H9 (cell line): ENCODE data around the gene XYLB. TPM values are rescaled to one million over a fixed set of nuclear protein-coding genes. Genes with fewer than 3 reads are reported as not detected.

Source experiments
- DNase-seq: peaks from one replicate; pipeline ENCODE4 v3.0.0-alpha.2; 2017
- H2AFZ ChIP-seq: one replicate; pipeline ENCODE4 v1.6.1; 2013; ENCODE audit warnings: mild to moderate bottlenecking, low read length, control low read depth, moderate library complexity
- H2AK5ac ChIP-seq: 2 replicates; pipeline ENCODE4 v1.6.1; 2013; ENCODE audit warnings: low read length, control low read depth, mixed read lengths; ENCODE audit not compliant: insufficient read length
- H2BK120ac ChIP-seq: one replicate; pipeline ENCODE4 v1.6.1; 2013; ENCODE audit warnings: low read depth, mild to moderate bottlenecking, low read length, control low read depth, inconsistent platforms; ENCODE audit not compliant: poor library complexity, severe bottlenecking
- H2BK12ac ChIP-seq: 2 replicates; pipeline ENCODE4 v1.6.1; 2013; ENCODE audit warnings: low read length, control low read depth, mixed read lengths, low read depth; ENCODE audit not compliant: insufficient read length
- H2BK15ac ChIP-seq: 2 replicates; pipeline ENCODE4 v1.6.1; 2013; ENCODE audit warnings: low read depth, low read length, control low read depth
- H2BK20ac ChIP-seq: one replicate; pipeline ENCODE4 v1.6.1; 2013; ENCODE audit warnings: low read depth, mild to moderate bottlenecking, low read length, control low read depth, inconsistent platforms; ENCODE audit not compliant: poor library complexity, severe bottlenecking
- H2BK5ac ChIP-seq: 2 replicates; pipeline ENCODE4 v1.6.1; 2013; ENCODE audit warnings: low read length, control low read depth, mixed read lengths; ENCODE audit not compliant: insufficient read length
- H3K14ac ChIP-seq: 2 replicates; pipeline ENCODE4 v1.6.1; 2013; ENCODE audit warnings: low read length, control low read depth; ENCODE audit not compliant: insufficient read depth
- H3K18ac ChIP-seq: 2 replicates; pipeline ENCODE4 v1.6.1; 2013; ENCODE audit warnings: low read depth, mild to moderate bottlenecking, mixed read lengths, low read length, control low read depth; ENCODE audit not compliant: insufficient read length
- H3K23ac ChIP-seq: 2 replicates; pipeline ENCODE4 v1.6.1; 2013; ENCODE audit warnings: low read length, control low read depth, mixed read lengths, low read depth; ENCODE audit not compliant: insufficient read length
- H3K23me2 ChIP-seq: 2 replicates; pipeline ENCODE4 v1.6.1; 2013; ENCODE audit warnings: low read depth, mild to moderate bottlenecking, mixed read lengths, low read length, control low read depth; ENCODE audit not compliant: insufficient read length, poor library complexity, severe bottlenecking
- H3K27ac ChIP-seq: 2 replicates; pipeline ENCODE4 v1.5.1; 2013; ENCODE audit warnings: low read length, control low read depth, mixed read lengths, low read depth; ENCODE audit not compliant: insufficient read length
- H3K27me3 ChIP-seq: 2 replicates; pipeline ENCODE4 v1.6.1; 2013; ENCODE audit warnings: low read length, control low read depth, inconsistent platforms; ENCODE audit not compliant: insufficient read depth
- H3K4ac ChIP-seq: 2 replicates; pipeline ENCODE4 v1.6.1; 2013; ENCODE audit warnings: low read depth, mild to moderate bottlenecking, control low read depth, inconsistent platforms, low read length, moderate library complexity
- H3K4me1 ChIP-seq: 2 replicates; pipeline ENCODE4 v1.6.1; 2013; ENCODE audit warnings: low read length, control low read depth, inconsistent platforms; ENCODE audit not compliant: insufficient read depth
- H3K4me2 ChIP-seq: 2 replicates; pipeline ENCODE4 v1.6.1; 2013; ENCODE audit warnings: low read length, control low read depth, mixed read lengths; ENCODE audit not compliant: insufficient read length, insufficient read depth
- H3K56ac ChIP-seq: 2 replicates; pipeline ENCODE4 v1.6.1; 2013; ENCODE audit warnings: low read depth, mild to moderate bottlenecking, mixed read lengths, low read length, control low read depth; ENCODE audit not compliant: insufficient read length
- H3K79me1 ChIP-seq: 2 replicates; pipeline ENCODE4 v1.6.1; 2013; ENCODE audit warnings: low read depth, mild to moderate bottlenecking, moderate library complexity, low read length, control low read depth, inconsistent platforms; ENCODE audit not compliant: insufficient read depth, poor library complexity, severe bottlenecking
- H3K79me2 ChIP-seq: 2 replicates; pipeline ENCODE4 v1.6.1; 2013; ENCODE audit warnings: low read length, control low read depth, inconsistent platforms; ENCODE audit not compliant: insufficient read depth
- H3K9ac ChIP-seq: 2 replicates; pipeline ENCODE4 v1.6.1; 2013; ENCODE audit warnings: low read length, control low read depth, mixed read lengths; ENCODE audit not compliant: insufficient read length; ENCODE audit errors: extremely low read depth
- H3K9me3 ChIP-seq: one replicate; pipeline ENCODE4 v1.6.1; 2013; ENCODE audit warnings: low read depth, low read length, inconsistent platforms; ENCODE audit not compliant: control insufficient read depth
- H3T11ph ChIP-seq: one replicate; pipeline ENCODE4 v1.6.1; 2013; ENCODE audit warnings: mild to moderate bottlenecking, low read length, control low read depth, inconsistent platforms
- H4K20me1 ChIP-seq: one replicate; pipeline ENCODE4 v1.6.1; 2013; ENCODE audit not compliant: control insufficient read depth, insufficient read length, insufficient read depth
- H4K5ac ChIP-seq: 2 replicates; pipeline ENCODE4 v1.6.1; 2013; ENCODE audit warnings: low read depth, mild to moderate bottlenecking, mixed read lengths, low read length, control low read depth; ENCODE audit not compliant: insufficient read length
- H4K8ac ChIP-seq: replicated peaks from 2 replicates; pipeline ENCODE4 v1.6.1; 2013; ENCODE audit warnings: low read length, control low read depth, mixed read lengths, low read depth; ENCODE audit not compliant: insufficient read length
- H4K91ac ChIP-seq: 2 replicates; pipeline ENCODE4 v1.6.1; 2013; ENCODE audit warnings: low read depth, mild to moderate bottlenecking, moderate library complexity, mixed read lengths, low read length, control low read depth; ENCODE audit not compliant: insufficient read length
- H3K27ac Mint-ChIP-seq, 3 experiments: 2 replicates in 2 of 3; 3 replicates in 1 of 3; pipeline ENCODE4 v1.8.0; 2020 to 2021; ENCODE audit warnings: mixed read lengths in 3 of 3, mild to moderate bottlenecking in 1 of 3, moderate library complexity in 1 of 3
- H3K27me3 Mint-ChIP-seq: 2 replicates; pipeline ENCODE4 v1.8.0; 2021; ENCODE audit warnings: low read depth, mild to moderate bottlenecking, moderate library complexity, mixed read lengths
- H3K36me3 Mint-ChIP-seq, 3 experiments: 2 replicates in 2 of 3; 3 replicates in 1 of 3; pipeline ENCODE4 v1.8.0; 2020 to 2021; ENCODE audit warnings: low read depth in 3 of 3, mixed read lengths in 3 of 3; ENCODE audit not compliant: insufficient read depth in 1 of 3
- H3K4me1 Mint-ChIP-seq, 2 experiments: 2 replicates each; pipeline ENCODE4 v1.8.0; 2020; ENCODE audit warnings: mixed read lengths in 2 of 2
- H3K4me3 Mint-ChIP-seq, 2 experiments: 2 replicates in 1 of 2; 3 replicates in 1 of 2; pipeline ENCODE4 v1.8.0; 2020 to 2021; ENCODE audit warnings: mild to moderate bottlenecking in 2 of 2, mixed read lengths in 2 of 2, moderate library complexity in 1 of 2
- H3K9me3 Mint-ChIP-seq, 2 experiments: 2 replicates in 1 of 2; 3 replicates in 1 of 2; pipeline ENCODE4 v1.8.0; 2020; ENCODE audit warnings: mild to moderate bottlenecking in 2 of 2, mixed read lengths in 2 of 2, moderate library complexity in 1 of 2
- CTCF ChIP-seq: fragments of 200-600 bp; sonication (generic); conservative IDR thresholded peaks from 3 replicates; pipeline ENCODE4 v1.8.0; 2021; ENCODE audit warnings: antibody characterized with exemption, mild to moderate bottlenecking
- WGBS: extraction: QIAGEN DNeasy Blood & Tissue Kit; methylation state at CpG from one replicate; pipeline ENCODE4 v1.1.7; 2013; ENCODE audit warnings: missing lambda C conversion rate, low lambda C conversion rate, mixed read lengths; ENCODE audit not compliant: insufficient read length; ENCODE audit errors: extremely low coverage; 5-methylcytosine and 5-hydroxymethylcytosine counted together
- total RNA-seq: library from RNA; stranded (reverse); gene quantifications from 2 replicates; pipeline ENCODE4 v1.2.1, GENCODE V29; 2021

The XYLB gene
- total RNA-seq, 1 experiment from 2014 or later, result 2.6 TPM

- H3K4me1 Mint-ChIP-seq, result peaks cover 0 to 3% of the 10 kb centered on the region in 2 experiments; a peak in 1 of 4 replicates
- H2BK12ac ChIP-seq, result no peak overlapping the region
- H3K14ac ChIP-seq, result no peak overlapping the region
- WGBS, result no CpG with 5 or more reads among the region's 5 CpGs
- no peaks in the 10 kb centered on the region for H3K23me2 ChIP-seq
- no peak overlapping the region for H3T11ph ChIP-seq
- H3K9me3 Mint-ChIP-seq, result no peaks in the 10 kb centered on the region
- no peak overlapping the region for H3K4ac ChIP-seq
- H2AK5ac ChIP-seq, result no peak overlapping the region
- H3K27ac ChIP-seq, result no peak overlapping the region
- H2BK5ac ChIP-seq, result no peak overlapping the region
- no peaks in the 10 kb centered on the region for H3K36me3 Mint-ChIP-seq
- H4K5ac ChIP-seq, result no peak overlapping the region
- H3K27me3 ChIP-seq, result no peaks in the 10 kb centered on the region
- H4K91ac ChIP-seq, result no peak overlapping the region
- H3K56ac ChIP-seq, result no peak overlapping the region
- no peaks in the 10 kb centered on the region for H4K20me1 ChIP-seq
- peak; percentile 63 for TF ChIP-seq CTCF
- H3K9ac ChIP-seq, result no peak overlapping the region
- DNase-seq, result peak; percentile 5
- H2BK20ac ChIP-seq, result no peak overlapping the region
- no peaks in the 10 kb centered on the region; the same call in 1 of the 2 replicates for H3K27me3 Mint-ChIP-seq
- no peaks in the 10 kb centered on the region for H3K79me1 ChIP-seq
- H3K79me2 ChIP-seq, result no peaks in the 10 kb centered on the region
- H2BK15ac ChIP-seq, result no peak overlapping the region
- no peaks in the 10 kb centered on the region for H3K4me1 ChIP-seq
- no peak overlapping the region for H2AFZ ChIP-seq
- H3K23ac ChIP-seq, result no peak overlapping the region
- no peak overlapping the region for H2BK120ac ChIP-seq
- H3K4me2 ChIP-seq, result no peak overlapping the region
- H3K18ac ChIP-seq, result no peak overlapping the region
- no peak overlapping the region for H4K8ac ChIP-seq
- no peaks in the 10 kb centered on the region for H3K9me3 ChIP-seq
- H3K4me3 Mint-ChIP-seq, result no peak overlapping the region
- no peak overlapping the region for H3K27ac Mint-ChIP-seq
Observed at GRCh38 chr3:38297947-38298711, 48.5 kb upstream of the XYLB start.
